ENCODE results near the gene AGK.

Gene AGK

DNA sequence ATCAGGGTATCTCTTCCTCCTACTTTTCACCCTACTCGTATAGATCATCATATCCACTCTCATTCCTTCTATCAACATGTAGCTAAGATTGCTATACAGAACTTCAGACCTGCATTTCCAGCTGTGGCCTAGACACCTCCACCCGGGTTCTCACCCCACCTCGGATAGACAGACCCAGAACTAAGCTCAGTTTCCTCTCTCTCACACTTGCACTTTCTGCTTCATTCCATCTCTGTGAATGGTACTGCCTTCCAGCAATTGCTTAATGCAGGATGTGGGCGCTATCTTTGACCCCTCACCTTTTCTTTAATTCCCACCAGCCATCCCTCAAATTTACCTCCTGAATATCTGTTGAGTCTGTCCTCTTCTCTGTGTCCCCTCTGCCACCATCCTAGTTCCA lies 35.7 kb downstream of the AGK start:
- DNase-seq (ENCODE audit: low read depth in 2 of 2), result no peak

- no peak for DNase-seq (ENCODE audit: low read depth in 2 of 2)
These were observed 36.1 kb downstream of the AGK start for GRCh38 chr7:141587304-141587703.

DNA sequence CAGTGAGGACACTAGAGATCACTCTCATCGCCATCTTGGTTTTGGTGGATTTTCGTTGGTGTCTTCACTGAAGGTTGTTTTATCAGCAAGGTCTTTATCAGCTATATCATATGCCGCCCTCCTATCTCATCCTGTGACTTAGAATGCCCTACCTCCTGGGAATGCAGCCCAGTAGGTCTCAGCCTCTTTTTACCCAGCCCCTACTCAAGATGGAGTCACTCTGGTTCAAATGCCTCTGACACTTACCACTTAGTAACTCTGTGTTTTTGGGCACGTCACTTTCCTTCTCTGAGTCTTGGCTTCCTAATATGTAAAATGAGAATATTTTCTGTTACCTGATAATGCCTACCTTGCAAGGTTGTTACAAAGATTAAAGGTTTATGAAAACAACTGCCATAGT lies 37.7 kb downstream of the AGK start:
- DNase-seq (ENCODE audit: low read depth in 2 of 2), result no peak

DNA sequence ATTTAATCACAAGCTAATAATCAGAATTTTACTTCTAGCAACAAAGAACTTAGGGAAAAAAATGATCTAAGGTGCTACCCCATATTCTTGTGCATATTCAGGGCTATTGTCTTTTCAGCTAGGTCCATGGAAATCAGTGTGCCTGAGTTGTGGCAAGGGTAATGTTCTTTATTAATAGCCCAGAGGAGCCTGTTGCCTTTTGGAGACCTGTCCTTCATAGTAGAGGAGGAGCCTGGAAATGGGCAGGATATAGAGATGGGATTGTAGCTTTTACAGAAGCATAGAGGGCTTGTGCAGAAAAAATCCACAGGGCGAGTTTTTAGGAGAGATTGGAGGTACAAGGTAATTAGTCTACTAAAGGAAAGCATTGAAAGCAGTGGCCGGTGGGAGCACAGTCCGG lies 38.9 kb downstream of the AGK start:
- no peak for DNase-seq (ENCODE audit: low read depth in 2 of 2)

GRCh38 chr7:141590666-141591065 lies 39.5 kb downstream of the AGK start:
- no peak for DNase-seq (ENCODE audit: low read depth in 2 of 2)

DNA sequence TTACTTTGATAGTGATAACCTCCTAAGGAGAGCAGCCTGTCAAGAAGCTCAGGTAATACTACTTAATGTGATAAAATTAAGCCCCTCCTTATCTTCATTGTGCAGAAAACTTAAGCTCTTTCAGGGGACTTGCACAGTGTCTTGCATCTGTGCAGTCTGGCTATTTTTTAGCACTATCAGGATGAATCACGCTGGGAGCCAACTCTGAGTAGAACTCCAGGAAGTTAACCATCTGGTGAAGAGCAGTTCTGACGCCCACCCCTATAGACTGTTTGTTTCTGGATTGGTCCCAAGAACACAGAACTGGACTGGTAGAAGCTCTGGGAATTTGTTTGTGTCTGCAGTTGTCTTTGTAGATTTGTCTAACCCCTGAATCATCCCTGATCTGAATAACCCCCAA lies 41.9 kb downstream of the AGK start:
- no peak for DNase-seq (ENCODE audit: low read depth in 2 of 2)

DNA sequence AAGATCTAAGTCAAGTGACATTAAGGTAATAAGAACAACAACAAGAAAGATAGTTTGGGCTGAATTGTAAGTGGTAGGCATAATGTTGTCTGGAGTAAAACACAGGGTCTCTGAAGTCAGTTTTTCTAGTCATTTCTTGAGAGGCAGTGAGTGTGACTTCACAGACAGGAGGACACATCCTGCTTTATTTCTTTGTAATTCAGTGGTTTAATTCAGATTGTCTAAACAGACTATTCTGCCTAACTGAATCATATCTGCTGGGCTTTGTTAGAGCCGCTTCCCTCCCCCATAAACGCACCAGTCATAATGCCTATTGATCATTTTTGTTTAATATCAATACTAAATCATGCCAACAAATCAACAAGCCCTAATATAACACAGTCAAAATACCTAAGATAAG lies 46.8 kb downstream of the AGK start:
- DNase-seq (ENCODE audit: low read depth in 2 of 2), result no peak

GRCh38 chr7:141598408-141598807 lies 47.2 kb downstream of the AGK start:
- DNase-seq (ENCODE audit: low read depth in 2 of 2), result no peak

DNA sequence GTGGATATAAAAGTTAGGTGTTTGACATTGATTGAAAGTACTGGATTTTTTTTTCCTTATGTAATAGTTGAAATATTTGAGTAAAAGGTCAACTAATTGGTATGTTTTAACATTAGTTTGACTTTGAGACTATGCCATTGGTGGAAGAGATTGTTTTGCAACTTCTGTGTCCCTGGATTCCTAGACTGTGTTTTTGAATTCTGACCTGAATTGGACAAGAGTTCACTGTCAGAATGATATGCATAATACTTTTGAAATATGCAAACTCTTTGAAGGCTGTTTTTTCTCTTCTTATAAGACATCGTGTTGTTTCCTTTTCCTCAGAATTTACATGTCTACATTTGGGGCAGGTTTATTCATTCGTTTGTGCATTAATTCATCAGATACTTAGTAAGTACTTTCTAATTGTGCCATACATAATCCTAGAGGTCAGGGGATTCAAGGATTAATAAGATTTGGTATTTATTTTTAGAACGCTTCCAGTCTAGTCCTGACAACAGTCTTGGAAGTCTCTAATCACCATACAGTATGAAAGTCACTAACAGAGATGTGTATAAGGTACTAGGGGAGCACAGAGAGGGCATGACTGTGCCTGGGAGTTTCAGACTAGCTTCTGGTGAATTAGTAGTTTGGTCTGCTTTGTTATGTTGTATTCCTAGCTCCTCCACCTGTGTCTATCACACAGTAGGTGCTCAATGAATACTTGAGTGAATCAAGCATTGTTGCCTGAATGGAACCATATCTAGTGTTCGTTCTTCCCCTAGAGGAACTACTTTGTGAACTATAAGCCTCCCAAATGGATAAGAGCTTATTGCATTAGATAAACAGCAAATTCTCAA lies 49.2 kb downstream of the AGK start:
- DNase-seq (ENCODE audit: low read depth in 2 of 2), result no peak

GRCh38 chr7:141609576-141609975 lies 58.4 kb downstream of the AGK start:
- DNase-seq (ENCODE audit: low read depth in 2 of 2), result no peak

- no peak for DNase-seq (ENCODE audit: low read depth in 2 of 2)
These were observed 59.5 kb downstream of the AGK start for GRCh38 chr7:141610671-141611070.

GRCh38 chr7:141612861-141613260 lies 61.7 kb downstream of the AGK start:
- DNase-seq (ENCODE audit: low read depth in 2 of 2), result no peak

- no peak for DNase-seq (ENCODE audit: low read depth in 2 of 2)
These were observed 66.1 kb downstream of the AGK start for GRCh38 chr7:141617280-141617679.

- no peak for DNase-seq (ENCODE audit: low read depth in 2 of 2)
These were observed 68.5 kb downstream of the AGK start for GRCh38 chr7:141619745-141620144.

- DNase-seq (ENCODE audit: low read depth in 2 of 2), result no peak
These were observed 73.6 kb downstream of the AGK start for GRCh38 chr7:141624763-141625162.

GRCh38 chr7:141630621-141631020 lies 79.4 kb downstream of the AGK start:
- no peak for DNase-seq (ENCODE audit: low read depth in 2 of 2)

DNA sequence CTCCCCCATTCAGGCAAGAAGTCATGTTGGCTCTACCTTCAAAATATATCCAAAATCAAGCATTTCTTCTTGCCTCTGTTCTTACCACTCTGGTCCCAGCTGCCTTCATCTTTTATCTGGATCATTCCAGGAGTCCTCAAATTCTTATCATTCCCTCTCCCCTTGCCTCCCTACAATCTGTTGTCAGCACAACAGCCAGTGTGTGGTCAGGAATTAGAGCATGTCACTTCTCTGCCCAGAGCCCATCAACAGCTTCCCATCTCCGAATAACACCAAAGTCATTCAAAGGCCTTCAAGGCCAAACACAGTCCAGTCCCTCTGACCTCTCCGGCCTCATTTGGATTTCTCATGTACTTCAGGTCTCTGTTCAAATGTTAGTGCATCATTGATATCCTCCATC lies 80.3 kb downstream of the AGK start:
- DNase-seq (ENCODE audit: low read depth in 2 of 2), result no peak

- no peak for DNase-seq (ENCODE audit: low read depth in 2 of 2)
These were observed 82.9 kb downstream of the AGK start for GRCh38 chr7:141634065-141634464.

GRCh38 chr7:141636053-141636452 lies 84.8 kb downstream of the AGK start:
- DNase-seq (ENCODE audit: low read depth in 2 of 2), result no peak

DNA sequence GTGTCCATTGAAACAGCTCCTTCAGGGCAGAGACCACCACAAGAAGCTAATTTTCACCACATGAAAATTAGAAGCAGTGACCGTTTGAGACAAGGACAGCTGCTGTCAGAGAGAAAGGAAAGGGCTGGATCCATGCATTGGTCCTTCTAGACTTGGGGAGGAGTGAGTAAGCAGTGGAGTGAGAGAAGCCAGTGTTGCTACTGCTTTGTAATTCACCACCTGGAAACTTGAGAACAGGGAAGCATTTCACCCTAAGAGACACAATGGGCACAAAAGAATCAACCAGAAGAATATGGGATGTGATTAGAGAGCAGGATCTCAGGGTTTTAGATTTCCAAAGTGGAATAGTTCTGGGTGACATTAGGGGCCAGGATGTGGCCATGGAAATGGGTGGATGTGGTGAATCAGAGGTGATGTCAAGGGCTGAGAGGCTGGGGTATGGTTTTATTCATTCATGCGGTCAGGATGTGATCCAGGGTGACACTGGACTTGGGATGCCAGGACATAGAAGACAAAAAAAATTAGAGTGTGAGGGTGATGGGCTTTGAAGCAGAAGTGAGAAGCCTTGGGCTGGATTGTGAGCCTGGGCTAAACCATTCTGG lies 89.1 kb downstream of the AGK start:
- DNase-seq (ENCODE audit: low read depth in 2 of 2), result no peak

- no peak for DNase-seq (ENCODE audit: low read depth in 2 of 2)
These were observed 90.7 kb downstream of the AGK start for GRCh38 chr7:141641876-141642275.

DNA sequence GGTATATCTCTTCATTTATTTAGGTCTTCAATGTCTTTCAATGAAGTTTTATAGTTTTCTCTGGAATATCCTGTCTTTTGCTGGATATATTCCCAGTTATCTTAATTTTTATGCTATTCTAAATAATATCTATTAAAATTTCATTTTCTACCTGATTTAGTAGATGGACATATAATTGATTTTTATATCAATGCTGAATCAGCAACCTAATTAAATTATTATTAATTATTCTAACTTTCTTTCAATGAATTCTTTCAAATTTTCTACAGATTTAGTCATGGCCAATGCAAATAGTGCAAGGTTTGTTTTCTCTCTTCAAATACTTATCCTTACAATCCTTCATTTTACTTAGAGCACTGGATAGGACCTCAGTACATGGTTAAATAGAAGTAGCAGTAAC lies 94.0 kb downstream of the AGK start:
- DNase-seq (ENCODE audit: low read depth in 2 of 2), result no peak

GRCh38 chr7:141646826-141647480 lies 95.7 kb downstream of the AGK start:
- DNase-seq (ENCODE audit: low read depth in 2 of 2), result no peak

Data from stimulated activated CD8-positive, alpha-beta memory T cell treated with anti-CD3 and anti-CD28 coated beads, Interleukin-7, amount 100 ng/mL, for 4 hours (primary cell).